Astrocyte of the spinal cord (primary cell): ENCODE results near the gene IFT20.
A peak's percentile ranks its signal among the peaks of the same experiment; 100 is the strongest.

Source experiments
- DNase-seq: peaks from one replicate; pipeline ENCODE4 v3.0.0; 2011; ENCODE audit warnings: low read depth, low spot score
- H3K4me3 ChIP-seq: 2 replicates; pipeline ENCODE4 v1.5.1; 2011; ENCODE audit warnings: low read depth, mild to moderate bottlenecking, low read length, moderate library complexity
- CTCF ChIP-seq: IDR thresholded peaks from 2 replicates; pipeline ENCODE4 v1.5.1; 2012; ENCODE audit warnings: low read depth, mild to moderate bottlenecking, low read length, inconsistent platforms
- in situ Hi-C: cut with HindIII; loops from 2 replicates; pipeline ENCODE4 v1.10.0; 2017; ENCODE audit warnings: low sequenced_read_pairs

IFT20 gene

GRCh38 chr17:28320215-28321061 is 14.8 kb downstream of the IFT20 start:
- in situ Hi-C loops, result no loop called here
- no peak overlapping the region for H3K4me3 ChIP-seq
- no peak for DNase-seq
- no peak for TF ChIP-seq CTCF

GRCh38 chr17:28319598-28319935 is 15.7 kb downstream of the IFT20 start:
- TF ChIP-seq CTCF, result no peak
- DNase-seq, result no peak
- peak overlapping the region; percentile 63 for H3K4me3 ChIP-seq
- in situ Hi-C loops, result no loop called here

GRCh38 chr17:28318759-28319597 is 16.3 kb downstream of the IFT20 start, which contains the start of gene TMEM97:
TSS of gene TMEM97 (plus strand) at chr17:28319200. CDS start at chr17:28319240, 40 bp downstream.
- peak; percentile 98 for DNase-seq
- peak; percentile 16 for TF ChIP-seq CTCF
- peak within 1 kb of the TSS; percentile 63 for H3K4me3 ChIP-seq
- in situ Hi-C loops, result no loop called here

- in situ Hi-C loops, result no loop called here
- H3K4me3 ChIP-seq, result peak overlapping the region; percentile 63
- no peak for DNase-seq
- TF ChIP-seq CTCF, result no peak
Observed at GRCh38 chr17:28317966-28318758, 17.1 kb downstream of the IFT20 start.

GRCh38 chr17:28317099-28317965 is 17.9 kb downstream of the IFT20 start:
- H3K4me3 ChIP-seq, result no peak overlapping the region
- in situ Hi-C loops, result no loop called here
- no peak for DNase-seq
- no peak for TF ChIP-seq CTCF
